GM13977 (cell line): ENCODE data around the gene MDN1.

Experiments
- DNase-seq: peaks from one replicate; pipeline ENCODE4 v3.0.0; 2012; ENCODE audit warnings: low spot score
- CTCF ChIP-seq: IDR thresholded peaks from 2 replicates; pipeline ENCODE4 v1.5.1; 2012; ENCODE audit warnings: mild to moderate bottlenecking, control low read depth; ENCODE audit not compliant: insufficient read depth; ENCODE audit errors: extremely low read depth, missing control alignments
- in situ Hi-C: fragments of 300-500 bp; cut with MboI; formaldehyde crosslinking; loops from one replicate; pipeline ENCODE4 v1.12.0; 2022; ENCODE audit warnings: low sequenced_read_pairs, low pct_unique_long_range_greater_than_20kb, mixed read lengths, inconsistent platforms; ENCODE audit not compliant: unreplicated experiment

Gene MDN1

GRCh38 chr6:89679215-89680120, 140.1 kb downstream of the MDN1 start:
- no peak for DNase-seq
- in situ Hi-C loops: no loop called here
- TF ChIP-seq CTCF: no peak

GRCh38 chr6:89678531-89678930, 141.1 kb downstream of the MDN1 start:
- TF ChIP-seq CTCF: no peak

GRCh38 chr6:89675949-89676748, 143.4 kb downstream of the MDN1 start:
- TF ChIP-seq CTCF: no peak
- in situ Hi-C loops: no loop called here
- no peak for DNase-seq

More at GRCh38 chr6:89678531-89678930, 141.1 kb downstream of the MDN1 start:
- in situ Hi-C loops: no loop called here
- DNase-seq: no peak

GRCh38 chr6:89670935-89671565, 148.5 kb downstream of the MDN1 start:
- no peak for DNase-seq
- in situ Hi-C loops: no loop called here
- no peak for TF ChIP-seq CTCF

GRCh38 chr6:89669002-89669401, 150.6 kb downstream of the MDN1 start:
- no peak for DNase-seq
- no peak for TF ChIP-seq CTCF
- in situ Hi-C loops: no loop called here

GRCh38 chr6:89667872-89668556, 151.6 kb downstream of the MDN1 start:
- TF ChIP-seq CTCF: no peak
- in situ Hi-C loops: no loop called here
- no peak for DNase-seq
